ENCODE data around the gene TMEM175.

TMEM175 gene

DNA sequence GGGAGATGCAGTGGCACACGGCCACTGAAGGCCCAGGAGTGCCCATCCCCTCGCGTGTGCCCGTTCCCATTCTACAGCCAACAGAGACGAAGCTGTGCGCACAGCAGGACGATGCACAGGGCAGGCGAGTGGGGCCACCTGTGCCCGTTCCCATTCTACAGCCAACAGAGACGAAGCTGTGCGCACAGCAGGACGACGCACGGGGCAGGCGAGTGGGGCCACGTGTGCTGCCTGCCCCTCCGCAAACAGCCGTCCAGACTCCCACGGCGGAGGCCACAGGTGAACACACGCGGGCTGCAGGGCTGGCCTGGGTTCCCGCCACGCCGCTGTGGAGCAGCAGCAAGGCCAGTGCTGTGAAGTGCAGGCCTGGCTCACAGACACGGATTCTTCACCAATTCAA, 32.2 kb upstream of the TMEM175 start:
- no peak for DNase-seq

DNA sequence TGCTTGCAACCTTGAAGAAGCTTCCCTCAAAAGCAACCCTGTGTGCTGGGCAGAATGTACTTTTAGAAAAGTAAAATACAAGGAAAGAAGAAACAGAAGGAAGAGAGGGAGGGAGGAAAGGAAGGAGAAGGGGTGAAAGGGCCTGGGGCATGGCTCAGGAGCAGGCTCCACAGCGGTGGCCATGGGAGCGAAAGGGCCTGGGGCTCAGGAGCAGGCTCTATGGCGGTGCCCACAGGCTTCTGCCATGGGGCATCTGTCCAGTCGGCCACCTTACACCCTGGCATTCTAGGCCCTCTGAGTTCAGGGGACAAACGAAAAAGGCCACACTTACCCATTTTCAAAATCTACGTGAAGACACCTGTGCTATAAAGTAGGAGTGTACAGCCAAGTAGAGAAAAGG, 31.5 kb upstream of the TMEM175 start:
- no peak for DNase-seq

GRCh38 chr4:901192-901910, 30.9 kb upstream of the TMEM175 start:
- DNase-seq, result no peak

GRCh38 chr4:903066-904046, 28.9 kb upstream of the TMEM175 start:
- no peak for DNase-seq

DNA sequence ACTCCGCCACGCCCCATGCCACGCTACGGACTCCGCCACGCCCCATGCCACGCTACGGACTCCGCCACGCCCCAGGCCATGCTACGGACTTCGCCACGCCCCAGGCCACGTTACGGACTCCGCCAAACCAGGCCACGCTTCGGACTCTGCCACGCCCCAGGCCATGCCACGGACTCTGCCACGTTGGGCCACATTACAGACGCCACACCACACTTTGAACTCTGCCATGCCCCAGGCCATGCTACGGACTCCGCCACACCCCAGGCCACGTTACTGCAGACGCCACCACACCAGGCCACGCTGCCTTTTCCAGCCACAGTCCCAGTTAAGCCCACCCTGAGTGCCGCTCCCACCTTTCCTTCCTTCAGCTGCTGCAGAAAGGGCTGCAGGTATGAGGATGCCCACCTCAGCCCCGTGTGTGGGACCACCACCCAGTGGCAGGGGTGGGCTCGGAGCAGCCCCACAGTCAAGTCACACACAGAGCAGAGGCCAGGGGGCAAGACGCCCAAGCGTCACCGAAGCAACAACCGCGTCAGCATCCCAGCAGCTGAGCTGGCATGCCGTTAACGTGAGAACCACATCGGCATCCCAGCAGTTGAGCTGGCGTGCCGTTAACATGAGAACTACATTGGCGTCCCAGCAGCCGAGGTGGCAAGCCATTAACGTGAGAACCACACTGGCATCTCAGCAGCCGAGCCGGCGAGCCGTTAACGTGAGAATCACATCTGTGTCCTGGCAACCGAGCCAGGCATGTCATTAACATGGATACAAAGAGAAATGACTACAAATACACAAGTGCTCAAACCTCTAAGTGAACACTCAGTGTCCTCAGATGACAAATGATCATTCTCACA, 26.5 kb upstream of the TMEM175 start:
- no peak for DNase-seq

DNA sequence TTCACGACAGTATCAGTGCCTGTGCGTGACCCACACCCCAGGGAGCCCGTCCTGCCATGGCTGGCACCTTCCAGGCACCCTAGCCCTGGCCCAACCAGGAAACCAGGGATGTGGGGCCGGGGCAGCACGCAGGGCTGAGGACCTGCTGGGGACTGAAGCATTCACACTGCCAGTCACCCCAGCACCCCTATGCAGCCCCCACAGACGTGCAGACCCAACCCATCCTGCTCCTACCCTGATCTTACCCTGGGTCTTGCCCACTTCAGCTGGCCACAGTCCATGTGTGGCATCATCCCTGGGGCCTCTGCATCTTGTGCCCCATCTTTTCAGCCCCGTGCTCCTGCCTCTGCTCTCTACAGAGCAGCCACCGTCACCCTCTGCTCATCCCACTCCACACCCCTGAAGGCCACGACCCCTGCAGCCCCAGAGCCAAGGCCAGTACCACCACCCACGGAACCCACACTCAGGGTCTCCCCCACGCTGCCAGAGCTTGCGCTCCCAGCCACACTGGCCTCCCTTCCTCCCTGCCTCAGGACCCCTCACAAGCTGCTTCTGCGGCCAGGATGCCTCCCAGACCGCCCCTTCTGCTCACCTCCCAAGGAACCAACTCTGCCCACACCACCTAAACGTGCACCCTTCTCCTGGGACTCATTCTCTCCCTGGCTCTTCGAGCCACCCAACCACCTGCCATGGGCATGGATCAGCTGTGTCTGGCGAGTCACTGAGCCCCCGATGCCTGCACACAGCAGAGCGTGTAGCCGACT, 25.7 kb upstream of the TMEM175 start:
- no peak for DNase-seq

DNA sequence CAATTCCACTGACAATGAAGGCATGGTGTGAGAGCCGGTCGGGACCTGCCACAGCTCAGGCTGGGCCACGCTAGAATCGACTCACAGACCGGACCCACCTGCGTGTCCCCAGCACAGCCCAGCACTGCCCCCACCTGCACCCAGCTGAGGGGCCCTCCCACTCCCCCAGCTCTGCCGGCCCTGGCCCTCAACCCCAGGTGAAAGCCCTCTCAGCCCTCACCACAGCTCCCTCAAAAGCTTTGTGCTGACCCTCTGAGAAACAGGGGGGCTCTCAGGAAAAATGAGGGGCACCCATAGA, 25.2 kb upstream of the TMEM175 start:
- no peak for DNase-seq

- DNase-seq, result no peak
Measured at GRCh38 chr4:907691-908425, 24.4 kb upstream of the TMEM175 start.

- no peak for DNase-seq
Measured at GRCh38 chr4:909131-909571, 23.1 kb upstream of the TMEM175 start.

GRCh38 chr4:909821-910220, 22.4 kb upstream of the TMEM175 start:
- no peak for DNase-seq

- DNase-seq, result no peak
Measured at GRCh38 chr4:910366-911091, 21.7 kb upstream of the TMEM175 start.

GRCh38 chr4:911221-911751, 21.0 kb upstream of the TMEM175 start:
- no peak for DNase-seq

DNA sequence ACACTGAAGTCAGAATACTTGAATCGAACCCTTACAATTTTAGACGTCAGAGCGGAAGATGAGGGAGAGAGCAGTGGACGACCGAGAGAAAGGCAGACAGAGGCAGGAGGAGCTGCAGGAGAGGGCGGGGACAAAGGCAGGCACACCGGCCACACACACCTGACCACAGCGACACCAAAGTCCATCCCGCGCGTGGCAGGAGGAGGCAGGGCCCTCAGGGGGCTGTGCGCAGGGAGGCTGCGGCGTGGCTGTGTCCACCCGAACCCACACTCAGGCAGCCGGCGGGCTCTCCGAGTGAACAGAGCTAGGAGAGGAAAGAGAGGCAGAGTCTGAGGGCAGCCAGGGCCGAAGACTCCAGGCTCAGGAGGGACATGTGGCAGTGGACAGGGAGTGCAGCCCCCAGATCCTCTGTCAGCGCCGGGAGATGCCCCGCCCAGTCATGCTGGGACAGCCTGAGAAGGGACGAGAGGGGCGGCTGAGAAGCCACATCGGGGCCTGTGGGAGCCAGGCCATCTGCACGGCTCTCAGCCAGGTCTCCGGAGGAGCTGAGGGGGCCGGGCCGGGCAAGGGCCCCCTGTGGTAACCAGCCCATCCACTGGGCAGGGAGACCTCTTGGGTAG, 20.3 kb upstream of the TMEM175 start:
- no peak for DNase-seq

GRCh38 chr4:912548-913279, 19.5 kb upstream of the TMEM175 start:
- no peak for DNase-seq

DNA sequence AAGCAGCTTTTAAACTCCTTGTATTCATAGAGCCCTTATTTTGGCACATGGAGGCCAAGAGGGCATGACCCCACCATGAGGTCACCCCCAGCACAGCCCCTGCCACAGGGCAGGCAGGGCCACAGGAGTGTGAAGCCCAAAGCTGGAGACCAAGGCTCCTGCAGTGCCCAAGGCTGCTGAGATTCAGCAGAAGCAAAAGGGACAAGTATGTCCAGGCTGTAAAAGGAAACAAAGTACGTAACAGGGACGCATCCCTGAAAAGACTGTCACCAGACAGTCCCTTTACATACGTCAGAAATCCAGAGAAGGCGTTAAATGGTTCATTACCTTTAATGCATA, 19.0 kb upstream of the TMEM175 start:
- no peak for DNase-seq

DNA sequence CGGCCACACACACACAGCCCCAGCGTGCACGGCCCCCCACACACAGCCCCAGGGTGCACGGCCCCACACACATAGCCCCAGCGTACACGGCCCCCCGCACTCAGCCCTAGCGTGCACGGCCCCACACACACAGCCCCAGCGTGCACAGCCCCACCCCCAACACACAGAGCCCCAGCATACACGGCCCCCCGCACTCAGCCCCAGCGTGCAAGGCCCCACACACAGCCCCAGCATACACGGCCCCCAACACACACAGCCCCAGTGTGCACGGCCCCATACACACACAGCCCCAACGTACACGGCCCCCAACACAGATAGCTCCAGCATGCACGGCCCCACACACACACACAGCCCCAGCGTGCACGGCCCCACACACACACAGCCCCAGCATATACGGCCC, 17.7 kb upstream of the TMEM175 start:
- no peak for DNase-seq

GRCh38 chr4:915041-915474, 17.2 kb upstream of the TMEM175 start:
- no peak for DNase-seq

DNA sequence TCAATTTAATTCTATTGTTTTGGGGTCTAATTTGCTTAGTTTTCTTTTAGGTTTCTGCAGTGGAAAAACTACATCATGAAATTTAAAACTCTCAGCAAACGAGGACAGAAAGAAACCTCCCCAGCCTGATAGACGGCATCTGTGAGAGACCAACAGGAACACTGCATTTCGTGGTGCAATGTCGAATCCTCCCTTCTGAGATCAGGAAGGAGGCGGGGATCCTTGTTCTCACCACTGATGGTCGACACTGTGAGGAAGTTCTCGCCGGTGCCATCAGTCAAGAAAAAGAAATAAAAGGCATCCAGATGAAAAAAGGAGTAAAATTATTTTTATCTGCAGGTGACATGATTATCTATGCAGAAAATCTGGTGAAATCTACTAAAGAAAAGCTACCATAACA, 16.7 kb upstream of the TMEM175 start:
- no peak for DNase-seq

DNA sequence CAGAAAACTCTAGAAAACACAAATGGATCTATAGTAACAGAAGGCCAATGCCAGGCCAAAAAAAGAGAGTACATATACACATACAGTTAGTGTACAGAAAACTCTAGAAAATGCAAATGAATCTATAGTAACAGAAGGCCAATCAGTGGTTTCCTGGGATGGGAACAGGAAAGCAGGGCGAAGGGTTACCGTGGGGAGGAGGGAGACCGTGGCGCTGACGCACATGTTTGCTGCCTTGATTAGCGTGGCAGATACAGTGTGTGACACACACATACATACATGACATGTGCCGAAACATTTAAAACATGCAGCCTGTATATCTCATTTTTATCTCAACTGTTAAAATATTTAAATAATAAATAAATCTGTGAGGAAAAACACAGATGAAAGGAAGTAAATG, 14.8 kb upstream of the TMEM175 start:
- no peak for DNase-seq

GRCh38 chr4:917992-918391, 14.3 kb upstream of the TMEM175 start:
- DNase-seq, result no peak
